Prostate gland (tissue), 2 donors: ENCODE data around the gene RBM44.

Experiments used
- POLR2A ChIP-seq: fragments of 450-650 bp; IDR thresholded peaks from one replicate; pipeline ENCODE4 v1.6.1; 2016; ENCODE audit warnings: antibody characterized with exemption, mild to moderate bottlenecking
- TF ChIP-seq, protein P1 (sequence below), 4 experiments: fragments of 200-600 bp in 2 of 4; fragments of 450-650 bp in 2 of 4; sonication (generic) in 2 of 4; IDR thresholded peaks; 1 replicate in 3 of 4; 2 replicates in 1 of 4; pipeline ENCODE4 v1.5.1; 2016 to 2019; ENCODE audit warnings: antibody characterized with exemption in 4 of 4, mild to moderate bottlenecking in 2 of 4, moderate library complexity in 2 of 4

DNA sequence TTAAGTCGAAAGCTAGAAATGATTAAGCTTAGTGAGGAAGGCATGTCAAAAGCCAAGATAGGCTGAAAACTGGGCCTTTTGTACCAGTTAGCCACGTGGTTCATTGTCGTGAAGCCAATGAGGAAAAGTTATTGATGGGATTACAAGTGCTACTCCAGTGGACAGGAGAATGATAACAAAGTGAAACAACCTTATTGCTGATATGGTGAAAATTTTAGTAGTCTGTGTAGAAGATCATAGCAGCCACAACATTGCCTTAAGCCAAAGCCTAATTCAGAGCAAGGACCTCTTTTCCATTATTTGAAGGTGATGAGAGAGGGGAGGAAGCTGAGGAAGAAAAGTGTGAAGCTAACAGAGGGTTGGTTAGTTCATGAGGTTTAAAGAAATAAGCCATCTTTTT lies 36.8 kb downstream of the RBM44 start:
- TF ChIP-seq, protein P1, sequence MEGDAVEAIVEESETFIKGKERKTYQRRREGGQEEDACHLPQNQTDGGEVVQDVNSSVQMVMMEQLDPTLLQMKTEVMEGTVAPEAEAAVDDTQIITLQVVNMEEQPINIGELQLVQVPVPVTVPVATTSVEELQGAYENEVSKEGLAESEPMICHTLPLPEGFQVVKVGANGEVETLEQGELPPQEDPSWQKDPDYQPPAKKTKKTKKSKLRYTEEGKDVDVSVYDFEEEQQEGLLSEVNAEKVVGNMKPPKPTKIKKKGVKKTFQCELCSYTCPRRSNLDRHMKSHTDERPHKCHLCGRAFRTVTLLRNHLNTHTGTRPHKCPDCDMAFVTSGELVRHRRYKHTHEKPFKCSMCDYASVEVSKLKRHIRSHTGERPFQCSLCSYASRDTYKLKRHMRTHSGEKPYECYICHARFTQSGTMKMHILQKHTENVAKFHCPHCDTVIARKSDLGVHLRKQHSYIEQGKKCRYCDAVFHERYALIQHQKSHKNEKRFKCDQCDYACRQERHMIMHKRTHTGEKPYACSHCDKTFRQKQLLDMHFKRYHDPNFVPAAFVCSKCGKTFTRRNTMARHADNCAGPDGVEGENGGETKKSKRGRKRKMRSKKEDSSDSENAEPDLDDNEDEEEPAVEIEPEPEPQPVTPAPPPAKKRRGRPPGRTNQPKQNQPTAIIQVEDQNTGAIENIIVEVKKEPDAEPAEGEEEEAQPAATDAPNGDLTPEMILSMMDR (IDR thresholded peaks at IDR 0.05) = no peak
- TF ChIP-seq POLR2A = no peak
